Prostate gland (tissue), 2 donors: Measurements from ENCODE around the gene ADCYAP1R1. TPM values are rescaled to one million over a fixed set of nuclear protein-coding genes. Genes with fewer than 3 reads are reported as not detected.

Experiments
- DNase-seq: peaks from one replicate; pipeline ENCODE4 v3.0.0-alpha.2; 2019; ENCODE audit warnings: low spot score
- H3K27ac ChIP-seq, 2 donors: fragments of 200-600 bp; sonication (generic); 2 replicates each; pipeline ENCODE4 v1.5.1; 2017 to 2019
- H3K27me3 ChIP-seq: fragments of 200-600 bp; sonication (generic); replicated peaks from 2 replicates; pipeline ENCODE4 v1.5.1; 2019; ENCODE audit not compliant: insufficient read depth
- H3K36me3 ChIP-seq, 2 donors: fragments of 200-600 bp; sonication (generic); 1 replicate in 1 of 2; 2 replicates in 1 of 2; pipeline versions ENCODE4 v1.5.1 to v1.8.1; 2017 to 2019
- H3K4me1 ChIP-seq: fragments of 200-600 bp; sonication (generic); replicated peaks from 2 replicates; pipeline ENCODE4 v1.5.1; 2019
- H3K4me3 ChIP-seq, 2 donors: fragments of 200-600 bp; sonication (generic); 2 replicates each; pipeline ENCODE4 v1.5.1; 2017 to 2019
- H3K9me3 ChIP-seq: fragments of 200-600 bp; sonication (generic); 2 replicates; pipeline ENCODE4 v1.5.1; 2017
- CTCF ChIP-seq, 4 experiments: fragments of 200-600 bp in 2 of 4; fragments of 450-650 bp in 2 of 4; sonication (generic) in 2 of 4; IDR thresholded peaks; 1 replicate in 3 of 4; 2 replicates in 1 of 4; pipeline ENCODE4 v1.5.1; 2016 to 2019; ENCODE audit warnings: antibody characterized with exemption in 4 of 4, mild to moderate bottlenecking in 2 of 4, moderate library complexity in 2 of 4
- POLR2A ChIP-seq: fragments of 450-650 bp; IDR thresholded peaks from one replicate; pipeline ENCODE4 v1.6.1; 2016; ENCODE audit warnings: antibody characterized with exemption, mild to moderate bottlenecking
- POLR2AphosphoS5 ChIP-seq: sonication (generic); formaldehyde crosslinking; IDR thresholded peaks from one replicate; pipeline ENCODE4 v1.6.1; 2017; ENCODE audit warnings: antibody characterized with exemption
- WGBS: methylation state at CpG from one replicate; pipeline ENCODE4 v1.1.5; 2018; 5-methylcytosine and 5-hydroxymethylcytosine counted together
- intact Hi-C: fragments of 100-400 bp; cut with DNase I; formaldehyde crosslinking; loops from one replicate; pipeline ENCODE4 v1.14.2; 2022
- total RNA-seq, 2 donors: library from RNA; depleted of rRNA; stranded (reverse); fragments of >200 nt; gene quantifications; one replicate each; pipeline ENCODE4 v1.1.0, GENCODE V29; 2016

The ADCYAP1R1 gene
- total RNA-seq, 2 donors from 2014 or later: 0.14 to 6.0 TPM

GRCh38 chr7:31068006-31068675, 16.0 kb downstream of the ADCYAP1R1 start:
- H3K27me3 ChIP-seq: no peaks in the 10 kb centered on the region
- no peak for DNase-seq
- intact Hi-C loops: no loop called here
- no peak overlapping the region for H3K4me3 ChIP-seq
- no peaks in the 10 kb centered on the region for H3K36me3 ChIP-seq
- no peak for TF ChIP-seq POLR2A
- no peak for TF ChIP-seq POLR2AphosphoS5
- no peak for TF ChIP-seq CTCF (IDR thresholded peaks at IDR 0.05)
- H3K4me1 ChIP-seq: no peaks in the 10 kb centered on the region
- no peak overlapping the region for H3K27ac ChIP-seq
- WGBS: 85% methylated on average over 16 of the region's 16 CpGs
- H3K9me3 ChIP-seq: no peaks in the 10 kb centered on the region

GRCh38 chr7:31069860-31070555, 17.9 kb downstream of the ADCYAP1R1 start:
- no peak for DNase-seq
- 85% methylated on average over 4 of the region's 4 CpGs for WGBS

GRCh38 chr7:31070991-31071644, 19.0 kb downstream of the ADCYAP1R1 start:
- DNase-seq: no peak
- no peaks in the 10 kb centered on the region for H3K27me3 ChIP-seq
- no peaks in the 10 kb centered on the region for H3K4me1 ChIP-seq
- no peak for TF ChIP-seq POLR2AphosphoS5
- TF ChIP-seq CTCF (IDR thresholded peaks at IDR 0.05): no peak
- no peak for TF ChIP-seq POLR2A
- no peaks in the 10 kb centered on the region for H3K36me3 ChIP-seq
- H3K27ac ChIP-seq: no peak overlapping the region
- WGBS: 80% methylated on average over 8 of the region's 8 CpGs
- no peaks in the 10 kb centered on the region for H3K9me3 ChIP-seq
- no peak overlapping the region for H3K4me3 ChIP-seq
- intact Hi-C loops: no loop called here

More at GRCh38 chr7:31069860-31070555, 17.9 kb downstream of the ADCYAP1R1 start:
- TF ChIP-seq CTCF (IDR thresholded peaks at IDR 0.05) (no peak), POLR2A (no peak), POLR2AphosphoS5 (no peak)
- Histone ChIP-seq H3K36me3 (no peaks in the 10 kb centered on the region), H3K9me3 (no peaks in the 10 kb centered on the region), H3K4me1 (no peaks in the 10 kb centered on the region), H3K27me3 (no peaks in the 10 kb centered on the region), H3K4me3 (no peak overlapping the region), H3K27ac (no peak overlapping the region)
- intact Hi-C loops: no loop called here

GRCh38 chr7:31071645-31072029, 19.5 kb downstream of the ADCYAP1R1 start:
- Histone ChIP-seq H3K4me1 (no peaks in the 10 kb centered on the region), H3K9me3 (no peaks in the 10 kb centered on the region), H3K27ac (no peak overlapping the region), H3K27me3 (no peaks in the 10 kb centered on the region), H3K36me3 (no peaks in the 10 kb centered on the region), H3K4me3 (no peak overlapping the region)
- DNase-seq: no peak
- 79% methylated on average over 3 of the region's 3 CpGs for WGBS
- intact Hi-C loops: no loop called here
- TF ChIP-seq CTCF (IDR thresholded peaks at IDR 0.05) (no peak), POLR2AphosphoS5 (no peak), POLR2A (no peak)
